Chondrocyte (in vitro differentiated cells): Measurements from ENCODE around the gene AADAT. TPM values are rescaled to one million over a fixed set of nuclear protein-coding genes. Genes with fewer than 3 reads are reported as not detected.

Experiments
- DNase-seq: peaks from one replicate; pipeline ENCODE4 v3.0.0; 2021; ENCODE audit warnings: mixed read lengths, low spot score
- H3K27ac Mint-ChIP-seq: one replicate; pipeline ENCODE4 v1.8.0; 2021; ENCODE audit warnings: mild to moderate bottlenecking, moderate library complexity, mixed read lengths; ENCODE audit not compliant: unreplicated experiment
- H3K27me3 Mint-ChIP-seq: 2 replicates; pipeline ENCODE4 v1.8.0; 2021; ENCODE audit warnings: low read depth, mixed read lengths
- H3K36me3 Mint-ChIP-seq: 2 replicates; pipeline ENCODE4 v1.8.0; 2021; ENCODE audit warnings: low read depth, mixed read lengths
- H3K4me1 Mint-ChIP-seq: 2 replicates; pipeline ENCODE4 v1.8.0; 2021; ENCODE audit warnings: low read depth, mild to moderate bottlenecking, mixed read lengths
- H3K4me3 Mint-ChIP-seq: one replicate; pipeline ENCODE4 v1.8.0; 2021; ENCODE audit warnings: mild to moderate bottlenecking, moderate library complexity, mixed read lengths; ENCODE audit not compliant: unreplicated experiment
- H3K9me3 Mint-ChIP-seq: 2 replicates; pipeline ENCODE4 v1.8.0; 2021; ENCODE audit warnings: low read depth, mixed read lengths
- CTCF ChIP-seq: fragments of 200-600 bp; sonication (generic); IDR thresholded peaks from 2 replicates; pipeline ENCODE4 v1.5.0; 2021; ENCODE audit warnings: antibody characterized with exemption, mild to moderate bottlenecking, moderate library complexity
- total RNA-seq: library from RNA; stranded (reverse); gene quantifications from 3 replicates; pipeline ENCODE4 v1.2.1, GENCODE V29; 2021

Gene AADAT
- total RNA-seq, 1 donor from 2014 or later: 13.2 TPM

DNA sequence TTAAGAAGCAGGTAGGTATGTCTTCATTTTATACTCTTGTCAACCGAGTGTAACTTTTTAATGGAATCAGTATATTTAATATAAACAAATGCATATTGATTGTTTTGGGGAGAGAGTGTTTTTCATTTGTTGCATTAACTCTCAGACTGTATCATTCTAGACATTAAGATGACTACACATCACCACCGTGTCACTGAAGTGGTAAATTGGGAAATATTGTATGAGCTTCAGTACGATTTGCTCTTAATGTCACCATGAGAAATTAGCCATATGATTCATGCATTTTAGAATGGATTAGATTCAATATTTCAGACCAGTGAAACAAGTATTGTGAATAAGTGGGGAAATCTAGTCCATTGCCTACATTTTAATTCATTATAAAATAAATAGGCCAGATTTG, 53.9 kb downstream of the AADAT start:
- no peak overlapping the region for H3K27ac Mint-ChIP-seq
- H3K36me3 Mint-ChIP-seq: no peaks in the 10 kb centered on the region
- TF ChIP-seq CTCF: no peak
- H3K9me3 Mint-ChIP-seq: no peaks in the 10 kb centered on the region
- H3K4me3 Mint-ChIP-seq: no peak overlapping the region
- peaks cover 16% of the 10 kb centered on the region for H3K27me3 Mint-ChIP-seq
- no peaks in the 10 kb centered on the region for H3K4me1 Mint-ChIP-seq
- DNase-seq: no peak

GRCh38 chr4:170035231-170035630, 54.5 kb downstream of the AADAT start:
- no peak for DNase-seq
- no peaks in the 10 kb centered on the region for H3K36me3 Mint-ChIP-seq
- H3K9me3 Mint-ChIP-seq: no peaks in the 10 kb centered on the region
- no peaks in the 10 kb centered on the region for H3K4me1 Mint-ChIP-seq
- no peak overlapping the region for H3K4me3 Mint-ChIP-seq
- TF ChIP-seq CTCF: no peak
- peaks cover 15% of the 10 kb centered on the region for H3K27me3 Mint-ChIP-seq
- H3K27ac Mint-ChIP-seq: no peak overlapping the region

- DNase-seq: no peak
- H3K4me3 Mint-ChIP-seq: no peak overlapping the region
- H3K36me3 Mint-ChIP-seq: no peaks in the 10 kb centered on the region
- no peak for TF ChIP-seq CTCF
- H3K4me1 Mint-ChIP-seq: no peaks in the 10 kb centered on the region
- H3K27ac Mint-ChIP-seq: no peak overlapping the region
- peaks cover 21% of the 10 kb centered on the region for H3K27me3 Mint-ChIP-seq
- no peaks in the 10 kb centered on the region for H3K9me3 Mint-ChIP-seq
Observed at GRCh38 chr4:170033999-170034398, 55.8 kb downstream of the AADAT start.

DNA sequence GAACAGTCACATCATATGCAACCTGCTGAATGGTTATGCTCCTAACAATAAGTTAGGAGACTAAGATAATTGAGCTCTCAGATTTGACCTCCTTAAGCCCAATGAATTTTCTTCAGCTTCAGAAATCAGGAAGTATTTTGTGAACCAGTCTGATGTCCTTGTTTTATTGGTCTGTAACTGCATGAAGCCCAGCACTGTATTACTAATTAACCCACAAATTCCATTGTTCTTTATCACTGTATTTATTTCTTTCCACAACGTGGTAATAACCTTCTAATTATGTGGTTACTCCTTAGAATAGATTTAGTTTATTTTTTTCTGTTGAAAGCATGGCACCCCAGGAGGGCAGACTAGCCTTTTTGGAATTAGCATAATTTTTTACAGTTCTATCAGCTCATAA, 59.6 kb downstream of the AADAT start:
- Mint-ChIP-seq H3K36me3 (peaks cover 5% of the 10 kb centered on the region), H3K9me3 (peaks cover 5% of the 10 kb centered on the region), H3K27me3 (peaks cover 14% of the 10 kb centered on the region), H3K4me3 (no peak overlapping the region), H3K27ac (no peak overlapping the region), H3K4me1 (peaks cover 12% of the 10 kb centered on the region)
- TF ChIP-seq CTCF: no peak
- DNase-seq: no peak

GRCh38 chr4:170027181-170027829, 62.5 kb downstream of the AADAT start:
- Mint-ChIP-seq H3K27ac (peak overlapping the region; percentile 97), H3K4me3 (peak overlapping the region; percentile 93), H3K4me1 (peaks cover 13% of the 10 kb centered on the region), H3K9me3 (peaks cover 5% of the 10 kb centered on the region), H3K36me3 (peaks cover 7% of the 10 kb centered on the region), H3K27me3 (peaks cover 12% of the 10 kb centered on the region)
- DNase-seq: peak; percentile 95
- no peak for TF ChIP-seq CTCF
